Measurements from ENCODE around the gene NEGR1.

DNA sequence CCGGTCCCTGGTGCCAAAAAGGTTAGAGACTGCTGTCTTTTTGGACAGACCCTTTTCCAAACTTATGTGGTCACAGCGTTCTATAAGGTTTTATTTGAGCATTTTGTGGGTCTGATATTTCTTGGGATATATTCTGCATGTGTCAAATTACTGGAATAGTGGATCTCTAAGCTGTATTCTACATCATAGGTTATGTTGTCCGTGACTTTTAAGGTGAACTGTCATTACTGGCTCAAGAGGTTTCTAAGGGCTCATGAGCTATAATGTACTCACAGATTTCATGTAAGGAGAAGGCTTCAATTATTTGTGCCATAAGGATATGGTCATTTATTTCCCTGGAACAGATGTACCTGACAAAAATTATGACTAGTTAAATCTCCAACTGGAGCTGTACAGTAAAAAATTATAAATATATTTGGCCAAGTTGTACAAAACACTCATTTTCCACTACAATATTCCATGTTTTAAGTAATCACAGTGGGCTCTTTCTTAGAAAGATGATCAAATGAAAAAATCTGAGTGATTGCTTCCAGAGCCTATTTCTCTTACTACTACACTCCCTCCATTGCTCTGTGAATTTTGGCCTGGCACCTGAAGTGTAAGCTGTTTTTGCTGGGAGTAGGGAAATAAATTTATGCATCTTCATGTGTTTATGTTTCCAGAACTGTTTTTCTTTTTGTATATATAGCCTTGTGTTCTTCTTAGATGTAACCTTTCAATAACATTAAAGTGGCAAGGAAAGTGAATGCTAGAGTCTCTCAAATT, 663.4 kb downstream of the NEGR1 start:
- TF ChIP-seq POLR2A (IDR thresholded peaks at IDR 0.05) (no peak), CTCF (IDR thresholded peaks at IDR 0.05) (no peak)
